ENCODE results near the gene CORO2B. TPM values are rescaled to one million over a fixed set of nuclear protein-coding genes. Genes with fewer than 3 reads are reported as not detected.

The CORO2B gene
- total and polyA plus RNA-seq, 9 of the 15 experiments (the other 6 are each of a cell fraction or from before 2014, with no cell fraction given): not detected

- no peak for TF ChIP-seq BCLAF1 (IDR thresholded peaks at IDR 0.05; ENCODE audit: borderline replicate concordance in 1 of 2, control insufficient read depth in 1 of 2, low read depth in 2 of 2, low read length in 1 of 2)
- TF ChIP-seq HCFC1 (IDR thresholded peaks at IDR 0.05; ENCODE audit: low read depth, low read length): 0 out of 2 replicates have a peak, but pooled peaks have one; percentile 12
- TF ChIP-seq ZNF316 (IDR thresholded peaks at IDR 0.05): peak; percentile 95
- TF ChIP-seq NFE2L1 (tag; IDR thresholded peaks at IDR 0.05; ENCODE audit: borderline replicate concordance, low read depth): peak; percentile 88
- TF ChIP-seq MXD1 (CRISPR knock-in tag; IDR thresholded peaks at IDR 0.05; ENCODE audit: borderline replicate concordance, poor library complexity, severe bottlenecking): no peak
- TF ChIP-seq KDM1A (IDR thresholded peaks at IDR 0.05): peak in 1 of 2 experiments; percentile 48; a peak in 2 of 4 replicates
- 0 out of 2 replicates have a peak, but pooled peaks have one; percentile 16 for TF ChIP-seq SMARCA5 (IDR thresholded peaks at IDR 0.05)
- no peak for TF ChIP-seq POLR2G (IDR thresholded peaks at IDR 0.05; ENCODE audit: low read depth, low read length)
- no peak for TF ChIP-seq ILF3 (IDR thresholded peaks at IDR 0.05; ENCODE audit: borderline replicate concordance)
- TF ChIP-seq LCOR (CRISPR knock-in tag; IDR thresholded peaks at IDR 0.05): no peak
- TF ChIP-seq STAT5A (IDR thresholded peaks at IDR 0.05; ENCODE audit: borderline replicate concordance, low read length): no peak
- TF ChIP-seq ZNF778 (CRISPR knock-in tag; IDR thresholded peaks at IDR 0.05): no peak
- peak; percentile 76 for TF ChIP-seq FOSL1 (tag; conservative IDR thresholded peaks at IDR 0.05)
- TF ChIP-seq RCOR1 (IDR thresholded peaks at IDR 0.05; ENCODE audit: borderline replicate concordance in 1 of 2, low read depth in 2 of 2, low read length in 2 of 2): no peak; a peak in 1 of 4 replicates
- no peak for TF ChIP-seq FOXO4 (CRISPR knock-in tag; IDR thresholded peaks at IDR 0.05)
- no peak for TF ChIP-seq PBX2 (CRISPR knock-in tag; IDR thresholded peaks at IDR 0.05; ENCODE audit: low read depth)
- TF ChIP-seq PBX2 (tag; conservative IDR thresholded peaks at IDR 0.05; ENCODE audit: low read depth): peak; percentile 71
- TF ChIP-seq SIN3A (IDR thresholded peaks at IDR 0.05; ENCODE audit: borderline replicate concordance in 2 of 2, control insufficient read depth in 1 of 2, low read depth in 2 of 2, low read length in 2 of 2): no peak
- peak; percentile 84 for TF ChIP-seq MAFF (IDR thresholded peaks at IDR 0.05; ENCODE audit: low read length)
These were observed 65.5 kb downstream of the CORO2B start (continued) for GRCh38 chr15:68644083-68644904.

All from K562 (cell line).